ENCODE data around the gene C1orf159. TPM values are rescaled to one million over a fixed set of nuclear protein-coding genes. Genes with fewer than 3 reads are reported as not detected.
A peak's percentile ranks its signal among the peaks of the same experiment; 100 is the strongest.

The C1orf159 gene
- total and polyA plus RNA-seq, 10 of the 15 experiments (the other 5 are each of a cell fraction or from before 2014, with no cell fraction given): 0.11 to 23.4 (median 8.0) TPM

DNA sequence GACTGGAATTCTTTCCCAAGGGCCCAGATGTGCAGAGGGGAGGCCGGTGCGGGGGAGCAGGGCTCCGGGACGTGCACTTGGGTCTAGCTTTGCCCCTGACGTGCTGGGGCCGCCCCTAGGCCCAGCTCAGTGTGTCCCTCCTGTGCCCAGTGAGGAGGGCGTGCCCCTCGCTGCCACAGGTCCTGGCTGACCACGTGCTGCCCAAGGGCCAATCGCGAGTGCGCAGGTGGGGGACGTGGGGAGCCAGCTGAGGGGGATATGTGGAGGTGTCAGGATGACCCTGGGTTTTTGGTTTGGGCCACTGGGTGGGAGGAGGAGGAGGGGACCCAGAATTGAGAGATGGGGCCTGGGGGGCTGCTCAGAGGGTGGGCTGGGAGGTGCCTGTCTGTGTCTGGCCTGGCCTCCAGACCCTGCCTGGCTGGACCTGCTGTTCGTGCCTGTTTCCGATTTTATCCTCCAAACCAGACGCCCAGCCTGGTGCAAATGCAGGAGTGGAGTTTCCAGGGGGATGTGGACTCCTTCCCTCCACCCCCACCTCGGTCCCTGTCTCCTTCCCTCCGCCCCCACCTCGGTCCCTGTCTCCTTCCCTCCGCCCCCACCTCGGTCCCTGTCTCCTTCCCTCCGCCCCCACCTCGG is 35.6 kb downstream of the C1orf159 start (continued):
- TF ChIP-seq YBX1 (IDR thresholded peaks at IDR 0.05) (no peak), NFIC (IDR thresholded peaks at IDR 0.05; ENCODE audit: low read depth, low read length) (no peak), NBN (IDR thresholded peaks at IDR 0.05) (no peak), SIX5 (IDR thresholded peaks at IDR 0.05; ENCODE audit: low read depth, low read length, severe bottlenecking) (no peak), IRF4 (IDR thresholded peaks at IDR 0.05; ENCODE audit: low read depth, low read length) (no peak), SRF (IDR thresholded peaks at IDR 0.05; ENCODE audit: low read depth in 2 of 2, low read length in 2 of 2) (no peak), ZNF274 (IDR thresholded peaks at IDR 0.05; ENCODE audit: insufficient read depth, insufficient read length) (no peak), RAD21 (IDR thresholded peaks at IDR 0.05; ENCODE audit: insufficient read depth, low read depth, low read length) (no peak), RFX5 (IDR thresholded peaks at IDR 0.05; ENCODE audit: low read depth, low read length) (no peak), FOS (IDR thresholded peaks at IDR 0.05; ENCODE audit: borderline replicate concordance, extremely low read depth, insufficient read length) (no peak), BMI1 (IDR thresholded peaks at IDR 0.05; ENCODE audit: borderline replicate concordance) (no peak)
- TF ChIP-seq, protein P1, sequence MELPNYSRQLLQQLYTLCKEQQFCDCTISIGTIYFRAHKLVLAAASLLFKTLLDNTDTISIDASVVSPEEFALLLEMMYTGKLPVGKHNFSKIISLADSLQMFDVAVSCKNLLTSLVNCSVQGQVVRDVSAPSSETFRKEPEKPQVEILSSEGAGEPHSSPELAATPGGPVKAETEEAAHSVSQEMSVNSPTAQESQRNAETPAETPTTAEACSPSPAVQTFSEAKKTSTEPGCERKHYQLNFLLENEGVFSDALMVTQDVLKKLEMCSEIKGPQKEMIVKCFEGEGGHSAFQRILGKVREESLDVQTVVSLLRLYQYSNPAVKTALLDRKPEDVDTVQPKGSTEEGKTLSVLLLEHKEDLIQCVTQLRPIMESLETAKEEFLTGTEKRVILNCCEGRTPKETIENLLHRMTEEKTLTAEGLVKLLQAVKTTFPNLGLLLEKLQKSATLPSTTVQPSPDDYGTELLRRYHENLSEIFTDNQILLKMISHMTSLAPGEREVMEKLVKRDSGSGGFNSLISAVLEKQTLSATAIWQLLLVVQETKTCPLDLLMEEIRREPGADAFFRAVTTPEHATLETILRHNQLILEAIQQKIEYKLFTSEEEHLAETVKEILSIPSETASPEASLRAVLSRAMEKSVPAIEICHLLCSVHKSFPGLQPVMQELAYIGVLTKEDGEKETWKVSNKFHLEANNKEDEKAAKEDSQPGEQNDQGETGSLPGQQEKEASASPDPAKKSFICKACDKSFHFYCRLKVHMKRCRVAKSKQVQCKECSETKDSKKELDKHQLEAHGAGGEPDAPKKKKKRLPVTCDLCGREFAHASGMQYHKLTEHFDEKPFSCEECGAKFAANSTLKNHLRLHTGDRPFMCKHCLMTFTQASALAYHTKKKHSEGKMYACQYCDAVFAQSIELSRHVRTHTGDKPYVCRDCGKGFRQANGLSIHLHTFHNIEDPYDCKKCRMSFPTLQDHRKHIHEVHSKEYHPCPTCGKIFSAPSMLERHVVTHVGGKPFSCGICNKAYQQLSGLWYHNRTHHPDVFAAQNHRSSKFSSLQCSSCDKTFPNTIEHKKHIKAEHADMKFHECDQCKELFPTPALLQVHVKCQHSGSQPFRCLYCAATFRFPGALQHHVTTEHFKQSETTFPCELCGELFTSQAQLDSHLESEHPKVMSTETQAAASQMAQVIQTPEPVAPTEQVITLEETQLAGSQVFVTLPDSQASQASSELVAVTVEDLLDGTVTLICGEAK (IDR thresholded peaks at IDR 0.05; ENCODE audit: borderline replicate concordance): no peak
- TF ChIP-seq, protein P2, sequence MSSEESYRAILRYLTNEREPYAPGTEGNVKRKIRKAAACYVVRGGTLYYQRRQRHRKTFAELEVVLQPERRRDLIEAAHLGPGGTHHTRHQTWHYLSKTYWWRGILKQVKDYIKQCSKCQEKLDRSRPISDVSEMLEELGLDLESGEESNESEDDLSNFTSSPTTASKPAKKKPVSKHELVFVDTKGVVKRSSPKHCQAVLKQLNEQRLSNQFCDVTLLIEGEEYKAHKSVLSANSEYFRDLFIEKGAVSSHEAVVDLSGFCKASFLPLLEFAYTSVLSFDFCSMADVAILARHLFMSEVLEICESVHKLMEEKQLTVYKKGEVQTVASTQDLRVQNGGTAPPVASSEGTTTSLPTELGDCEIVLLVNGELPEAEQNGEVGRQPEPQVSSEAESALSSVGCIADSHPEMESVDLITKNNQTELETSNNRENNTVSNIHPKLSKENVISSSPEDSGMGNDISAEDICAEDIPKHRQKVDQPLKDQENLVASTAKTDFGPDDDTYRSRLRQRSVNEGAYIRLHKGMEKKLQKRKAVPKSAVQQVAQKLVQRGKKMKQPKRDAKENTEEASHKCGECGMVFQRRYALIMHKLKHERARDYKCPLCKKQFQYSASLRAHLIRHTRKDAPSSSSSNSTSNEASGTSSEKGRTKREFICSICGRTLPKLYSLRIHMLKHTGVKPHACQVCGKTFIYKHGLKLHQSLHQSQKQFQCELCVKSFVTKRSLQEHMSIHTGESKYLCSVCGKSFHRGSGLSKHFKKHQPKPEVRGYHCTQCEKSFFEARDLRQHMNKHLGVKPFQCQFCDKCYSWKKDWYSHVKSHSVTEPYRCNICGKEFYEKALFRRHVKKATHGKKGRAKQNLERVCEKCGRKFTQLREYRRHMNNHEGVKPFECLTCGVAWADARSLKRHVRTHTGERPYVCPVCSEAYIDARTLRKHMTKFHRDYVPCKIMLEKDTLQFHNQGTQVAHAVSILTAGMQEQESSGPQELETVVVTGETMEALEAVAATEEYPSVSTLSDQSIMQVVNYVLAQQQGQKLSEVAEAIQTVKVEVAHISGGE (CRISPR knock-in tag; IDR thresholded peaks at IDR 0.05): no peak
- TF ChIP-seq, protein P3, sequence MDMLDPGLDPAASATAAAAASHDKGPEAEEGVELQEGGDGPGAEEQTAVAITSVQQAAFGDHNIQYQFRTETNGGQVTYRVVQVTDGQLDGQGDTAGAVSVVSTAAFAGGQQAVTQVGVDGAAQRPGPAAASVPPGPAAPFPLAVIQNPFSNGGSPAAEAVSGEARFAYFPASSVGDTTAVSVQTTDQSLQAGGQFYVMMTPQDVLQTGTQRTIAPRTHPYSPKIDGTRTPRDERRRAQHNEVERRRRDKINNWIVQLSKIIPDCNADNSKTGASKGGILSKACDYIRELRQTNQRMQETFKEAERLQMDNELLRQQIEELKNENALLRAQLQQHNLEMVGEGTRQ (IDR thresholded peaks at IDR 0.05; ENCODE audit: borderline replicate concordance, low read depth, low read length): peak; percentile 72
- TF ChIP-seq, protein P4, sequence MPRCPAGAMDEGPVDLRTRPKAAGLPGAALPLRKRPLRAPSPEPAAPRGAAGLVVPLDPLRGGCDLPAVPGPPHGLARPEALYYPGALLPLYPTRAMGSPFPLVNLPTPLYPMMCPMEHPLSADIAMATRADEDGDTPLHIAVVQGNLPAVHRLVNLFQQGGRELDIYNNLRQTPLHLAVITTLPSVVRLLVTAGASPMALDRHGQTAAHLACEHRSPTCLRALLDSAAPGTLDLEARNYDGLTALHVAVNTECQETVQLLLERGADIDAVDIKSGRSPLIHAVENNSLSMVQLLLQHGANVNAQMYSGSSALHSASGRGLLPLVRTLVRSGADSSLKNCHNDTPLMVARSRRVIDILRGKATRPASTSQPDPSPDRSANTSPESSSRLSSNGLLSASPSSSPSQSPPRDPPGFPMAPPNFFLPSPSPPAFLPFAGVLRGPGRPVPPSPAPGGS (IDR thresholded peaks at IDR 0.05; ENCODE audit: borderline replicate concordance, insufficient read depth, low read depth, low read length, poor library complexity, severe bottlenecking): no peak
- TF ChIP-seq, protein P5, sequence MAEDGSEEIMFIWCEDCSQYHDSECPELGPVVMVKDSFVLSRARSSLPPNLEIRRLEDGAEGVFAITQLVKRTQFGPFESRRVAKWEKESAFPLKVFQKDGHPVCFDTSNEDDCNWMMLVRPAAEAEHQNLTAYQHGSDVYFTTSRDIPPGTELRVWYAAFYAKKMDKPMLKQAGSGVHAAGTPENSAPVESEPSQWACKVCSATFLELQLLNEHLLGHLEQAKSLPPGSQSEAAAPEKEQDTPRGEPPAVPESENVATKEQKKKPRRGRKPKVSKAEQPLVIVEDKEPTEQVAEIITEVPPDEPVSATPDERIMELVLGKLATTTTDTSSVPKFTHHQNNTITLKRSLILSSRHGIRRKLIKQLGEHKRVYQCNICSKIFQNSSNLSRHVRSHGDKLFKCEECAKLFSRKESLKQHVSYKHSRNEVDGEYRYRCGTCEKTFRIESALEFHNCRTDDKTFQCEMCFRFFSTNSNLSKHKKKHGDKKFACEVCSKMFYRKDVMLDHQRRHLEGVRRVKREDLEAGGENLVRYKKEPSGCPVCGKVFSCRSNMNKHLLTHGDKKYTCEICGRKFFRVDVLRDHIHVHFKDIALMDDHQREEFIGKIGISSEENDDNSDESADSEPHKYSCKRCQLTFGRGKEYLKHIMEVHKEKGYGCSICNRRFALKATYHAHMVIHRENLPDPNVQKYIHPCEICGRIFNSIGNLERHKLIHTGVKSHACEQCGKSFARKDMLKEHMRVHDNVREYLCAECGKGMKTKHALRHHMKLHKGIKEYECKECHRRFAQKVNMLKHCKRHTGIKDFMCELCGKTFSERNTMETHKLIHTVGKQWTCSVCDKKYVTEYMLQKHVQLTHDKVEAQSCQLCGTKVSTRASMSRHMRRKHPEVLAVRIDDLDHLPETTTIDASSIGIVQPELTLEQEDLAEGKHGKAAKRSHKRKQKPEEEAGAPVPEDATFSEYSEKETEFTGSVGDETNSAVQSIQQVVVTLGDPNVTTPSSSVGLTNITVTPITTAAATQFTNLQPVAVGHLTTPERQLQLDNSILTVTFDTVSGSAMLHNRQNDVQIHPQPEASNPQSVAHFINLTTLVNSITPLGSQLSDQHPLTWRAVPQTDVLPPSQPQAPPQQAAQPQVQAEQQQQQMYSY (CRISPR knock-in tag; IDR thresholded peaks at IDR 0.05): no peak

Measured in GM12878 (cell line).